ENCODE measurements around the gene TMEM250.

Gene TMEM250

DNA sequence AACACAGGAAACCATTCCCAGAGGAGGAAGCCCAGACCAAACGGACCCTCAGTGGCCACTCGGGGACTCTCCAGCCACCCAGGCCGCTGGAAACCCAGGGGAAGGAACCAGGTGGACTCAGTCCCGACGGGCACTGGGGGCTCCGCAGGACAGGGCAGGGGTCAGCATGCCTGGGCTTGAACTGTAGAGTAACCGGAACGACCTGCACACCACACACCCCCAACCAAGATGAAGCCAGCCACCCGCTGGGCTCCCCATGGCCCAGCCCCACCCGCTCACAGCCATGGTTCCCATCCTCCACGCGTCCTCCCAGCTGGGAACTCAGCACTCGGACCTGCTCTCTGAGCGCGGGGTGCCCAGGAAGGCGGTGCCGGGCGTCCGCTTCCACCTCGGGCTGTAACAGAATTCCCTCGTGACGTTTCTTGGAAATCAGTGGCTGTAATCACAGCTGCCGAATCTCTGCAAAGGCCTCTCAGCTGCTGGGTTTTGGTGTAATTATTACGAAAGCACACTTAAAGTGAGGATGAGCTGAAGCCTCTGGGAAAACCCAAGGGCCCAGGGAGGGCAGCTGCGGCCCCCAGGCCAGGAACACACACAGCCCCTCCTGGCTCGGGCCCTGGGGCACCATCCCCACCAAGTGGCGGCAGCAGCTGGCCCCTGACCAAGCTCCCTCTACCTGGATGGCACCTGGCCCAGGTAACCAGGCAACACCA, 37.4 kb downstream of the TMEM250 start:
- DNase-seq = no peak

DNA sequence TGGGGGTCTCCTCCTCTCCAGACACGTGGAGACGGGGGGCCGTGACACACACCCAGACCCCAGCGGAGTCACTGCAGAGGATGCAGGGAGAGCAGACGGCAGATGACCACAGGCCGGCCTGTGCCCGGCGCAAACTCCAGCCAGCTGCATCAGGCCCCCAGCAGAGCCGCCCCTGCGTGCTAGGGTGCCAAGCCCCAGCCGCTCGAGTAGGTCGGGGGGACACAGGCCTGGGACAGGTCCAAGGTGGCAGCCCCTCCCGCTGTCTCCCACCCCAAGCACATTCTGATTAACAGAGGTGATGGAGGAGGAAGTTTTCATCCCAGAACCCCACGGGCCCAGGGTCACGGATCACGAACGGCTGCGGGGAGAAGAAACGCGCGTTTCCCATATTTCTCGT, 38.0 kb downstream of the TMEM250 start:
- no peak for DNase-seq

DNA sequence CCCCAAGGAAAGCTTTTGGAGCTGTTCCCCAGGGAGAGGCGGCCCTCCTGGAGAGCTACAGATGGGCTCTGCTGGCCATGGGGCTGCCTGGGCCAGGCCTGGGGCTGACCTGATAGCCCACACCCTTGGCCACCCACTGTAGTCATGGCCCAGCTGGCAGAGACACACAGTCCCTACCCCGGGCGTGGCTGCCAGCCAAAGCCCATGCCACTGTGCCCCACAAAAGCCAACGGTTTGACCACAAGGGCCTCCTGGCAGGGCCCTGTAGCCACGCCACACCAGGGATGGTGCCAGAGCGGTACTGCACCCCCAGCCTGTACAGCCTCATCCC, 38.8 kb downstream of the TMEM250 start:
- DNase-seq = no peak

DNA sequence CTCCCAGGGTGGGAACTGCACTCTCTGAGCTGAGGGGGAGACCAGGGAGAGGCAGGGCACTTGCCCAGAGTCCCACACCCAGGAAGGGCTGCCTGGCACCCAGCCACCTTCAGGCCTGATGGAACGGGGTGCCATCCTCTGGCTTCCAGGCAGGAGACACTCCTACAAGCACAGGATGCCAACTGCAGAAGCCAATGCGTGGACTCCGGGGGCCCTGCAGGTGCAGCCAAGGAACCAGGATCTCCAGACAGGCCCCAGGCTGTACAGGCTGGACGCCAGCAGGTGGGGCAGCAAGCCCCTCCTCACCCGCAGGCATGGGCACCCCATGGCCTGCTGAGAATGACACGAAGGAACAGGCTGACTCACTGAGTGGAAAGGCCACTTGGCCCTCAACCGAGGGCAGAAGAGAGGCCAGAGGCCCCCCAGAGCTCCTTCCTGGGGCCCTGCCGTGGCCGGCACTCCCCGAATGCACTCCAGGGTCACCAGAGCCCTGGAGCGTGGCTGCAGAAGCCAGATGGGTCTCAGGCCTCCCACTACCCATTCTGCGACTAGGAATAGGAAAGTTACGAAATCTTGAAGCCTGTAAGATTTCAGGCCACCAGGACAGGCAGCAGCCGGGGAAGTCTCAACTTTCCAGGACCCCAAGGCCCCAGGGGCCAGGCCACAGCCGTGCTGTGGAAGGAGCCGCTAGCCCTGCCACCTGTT, 39.3 kb downstream of the TMEM250 start:
- no peak for DNase-seq

DNA sequence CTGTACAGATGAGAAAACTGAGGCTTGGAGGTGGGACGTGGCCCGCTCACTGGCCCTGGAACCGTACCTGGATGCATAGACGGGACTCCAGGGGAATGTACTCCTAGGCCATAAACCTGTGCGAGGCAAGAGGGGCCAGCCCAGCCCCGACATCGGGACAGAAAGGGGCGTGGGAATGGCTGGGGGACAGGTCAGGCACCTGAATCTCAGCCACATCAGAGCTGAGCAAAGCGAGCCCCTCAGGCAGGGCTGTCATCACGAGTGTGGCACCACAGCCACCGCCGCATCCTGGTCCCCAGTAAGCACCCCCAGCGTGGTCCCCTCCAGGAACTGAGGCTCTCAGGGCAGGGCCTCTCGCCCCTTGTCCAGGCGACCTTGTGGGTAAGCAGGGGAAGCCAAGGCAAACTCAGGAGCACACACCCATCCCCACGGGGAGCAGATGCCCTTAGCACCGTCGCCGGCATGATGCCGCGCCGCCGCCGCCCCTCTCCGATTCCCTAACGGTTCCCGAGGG, 40.1 kb downstream of the TMEM250 start:
- no peak for DNase-seq

DNA sequence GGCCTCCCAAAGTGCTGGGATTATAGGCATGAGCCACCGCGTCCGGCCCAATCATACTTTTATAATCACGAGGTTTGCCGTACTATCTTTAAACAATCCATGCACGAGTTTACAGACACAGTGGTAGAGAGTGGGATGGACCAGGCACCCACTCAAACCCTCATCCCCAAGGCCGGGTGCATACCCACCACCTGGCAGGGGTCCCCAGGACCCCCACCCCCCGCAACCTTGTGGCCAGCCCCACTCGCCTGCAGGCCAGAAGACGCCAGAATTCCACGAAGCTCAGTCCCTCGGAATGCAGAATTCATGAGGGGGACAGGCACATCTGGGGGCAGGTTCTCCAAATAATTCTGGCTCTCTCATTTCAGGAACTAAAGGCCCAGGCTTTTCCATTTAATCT, 40.7 kb downstream of the TMEM250 start:
- no peak for DNase-seq

DNA sequence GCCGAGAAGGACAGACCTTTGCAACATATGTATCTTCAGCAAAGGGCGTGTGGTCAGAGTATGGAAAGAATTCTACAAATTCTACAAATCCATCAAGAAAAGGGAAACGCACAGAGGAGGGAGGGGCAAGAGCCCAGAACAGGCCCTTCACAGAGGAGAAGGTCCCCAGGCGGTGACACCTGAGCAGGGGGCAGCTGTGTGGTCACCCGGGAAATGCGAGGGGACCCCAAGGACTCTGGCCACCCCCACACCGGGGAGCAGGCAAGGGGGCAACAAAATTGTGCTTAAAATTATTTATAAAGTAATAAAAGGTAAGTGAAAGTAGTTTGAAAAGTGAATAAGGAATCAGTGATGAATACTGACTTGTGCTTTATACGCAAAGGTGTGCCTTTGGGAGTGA, 41.2 kb downstream of the TMEM250 start:
- no peak for DNase-seq

DNA sequence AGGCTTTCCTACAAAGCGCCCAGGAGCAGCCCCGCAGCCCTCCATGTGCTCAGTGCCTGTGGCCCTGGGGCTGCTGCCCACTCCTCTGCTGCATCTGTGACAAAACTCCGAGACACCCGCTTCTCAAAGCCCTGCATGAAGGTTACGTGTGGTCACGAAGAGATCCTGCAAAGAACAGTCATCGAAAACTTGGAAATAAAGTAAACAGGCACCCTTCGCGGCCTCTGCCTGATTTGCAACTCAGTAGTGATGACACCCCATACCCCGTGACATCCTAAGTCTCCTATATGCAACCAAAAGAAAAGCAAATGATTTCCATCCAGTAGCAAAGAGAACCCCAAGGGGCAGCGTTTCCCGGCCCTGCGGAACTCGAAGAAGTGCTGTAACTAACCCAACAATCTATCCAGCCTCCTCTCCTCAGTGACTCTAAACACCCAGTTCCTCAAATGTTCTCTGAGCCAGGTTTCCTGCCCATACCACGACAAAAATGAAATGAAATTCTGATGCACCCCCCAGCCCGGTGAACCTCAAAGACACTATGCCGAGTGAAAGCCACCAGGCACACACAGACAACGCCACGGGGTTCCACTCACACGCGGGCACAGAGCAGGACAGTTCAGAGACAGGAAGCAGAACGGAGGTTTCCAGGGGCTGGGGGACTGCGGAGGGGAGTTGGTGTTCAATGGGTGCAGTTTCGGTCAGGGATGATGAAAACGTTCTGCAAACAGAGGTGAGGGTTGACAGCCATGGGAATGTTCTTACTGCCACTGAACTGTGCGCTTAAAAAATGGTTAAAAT, 42.6 kb downstream of the TMEM250 start:
- no peak for DNase-seq

DNA sequence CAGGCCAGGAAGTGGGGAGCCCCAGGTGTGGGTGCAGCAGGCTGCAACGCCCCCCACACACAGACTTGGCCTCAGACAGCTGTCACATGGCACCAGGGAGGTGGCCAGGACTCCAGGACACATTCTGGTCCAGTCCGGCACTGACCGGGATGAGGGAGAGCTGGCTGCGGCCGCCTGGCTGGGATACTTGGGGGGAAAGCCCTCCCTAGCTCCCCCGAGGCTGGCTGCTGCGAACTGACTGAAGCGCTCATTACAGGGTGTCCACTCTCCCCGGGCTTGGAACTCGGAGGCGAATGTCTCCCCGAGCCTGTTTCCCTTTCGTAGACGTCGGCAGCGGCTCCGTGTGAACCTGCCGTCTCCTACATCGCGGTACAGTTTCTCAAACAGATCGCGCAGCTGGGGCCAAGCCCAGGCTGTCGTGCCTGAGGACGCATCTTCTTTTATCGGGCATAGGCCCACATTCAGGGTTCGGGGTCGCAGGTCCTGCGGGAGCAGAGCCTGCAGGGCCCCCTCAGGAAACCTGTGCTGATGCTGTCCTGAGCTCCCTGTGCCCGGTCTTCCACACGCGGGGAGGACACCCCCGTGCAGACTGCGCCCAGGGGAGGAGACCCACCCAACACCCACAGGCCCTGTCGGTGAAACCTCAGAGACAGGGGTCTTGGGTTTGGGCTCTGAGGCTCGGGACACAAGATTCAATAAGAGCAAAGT, 43.4 kb downstream of the TMEM250 start:
- DNase-seq = no peak

DNA sequence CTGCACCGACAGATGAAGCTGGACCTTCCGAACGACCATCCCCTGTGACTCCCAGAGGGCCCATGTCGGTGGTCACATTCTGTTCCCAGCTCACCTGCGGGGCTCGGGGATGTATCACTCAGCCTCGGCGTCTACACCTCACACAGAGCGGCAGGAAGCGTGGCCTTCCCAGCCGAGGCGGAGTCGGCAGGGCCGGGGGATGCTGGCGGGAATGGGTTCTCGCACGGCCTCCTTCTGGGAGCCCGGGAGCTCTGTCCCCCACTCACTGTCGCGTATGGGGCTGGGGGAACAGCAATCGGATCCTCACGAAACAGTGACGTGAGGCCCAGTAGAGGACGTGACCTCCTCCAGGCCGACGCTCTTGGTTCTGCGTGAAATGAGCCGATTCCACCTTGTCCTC, 44.0 kb downstream of the TMEM250 start:
- DNase-seq = no peak
